ENCODE measurements around the gene SMAD7.

The SMAD7 gene

DNA sequence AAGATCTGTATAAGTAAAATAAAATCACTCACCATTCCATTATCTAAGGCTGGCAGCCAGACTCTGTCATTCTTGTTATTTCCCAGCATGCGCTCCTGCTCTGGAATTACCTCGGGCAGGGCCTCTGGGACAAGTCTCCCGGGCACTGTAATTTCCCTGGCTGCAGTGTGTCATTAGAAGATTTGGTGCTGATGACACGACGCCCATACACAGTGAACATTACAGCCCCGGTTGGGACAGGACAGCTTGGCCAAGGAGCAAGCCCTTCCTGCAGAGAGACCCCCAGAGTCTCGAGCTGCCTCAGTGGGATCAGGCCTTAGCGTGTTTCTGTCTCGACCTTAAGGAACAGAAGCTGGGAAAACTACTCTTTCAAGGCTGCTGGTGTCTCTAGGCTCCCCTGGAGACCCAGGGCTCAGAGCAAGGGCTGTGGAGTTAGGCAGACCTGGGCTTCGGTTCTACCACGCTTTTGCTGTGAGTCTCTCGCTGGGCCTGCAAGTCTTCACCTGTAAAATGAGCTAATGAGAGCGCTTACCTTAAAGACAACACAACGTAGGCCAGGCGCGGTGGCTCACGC, 39.7 kb downstream of the SMAD7 start:
- no peak for DNase-seq
- in situ Hi-C loops (cut with HindIII; ENCODE audit: low pct_ligation_motif_present, low pct_unique_long_range_greater_than_20kb, low sequenced_read_pairs): no loop called here

DNA sequence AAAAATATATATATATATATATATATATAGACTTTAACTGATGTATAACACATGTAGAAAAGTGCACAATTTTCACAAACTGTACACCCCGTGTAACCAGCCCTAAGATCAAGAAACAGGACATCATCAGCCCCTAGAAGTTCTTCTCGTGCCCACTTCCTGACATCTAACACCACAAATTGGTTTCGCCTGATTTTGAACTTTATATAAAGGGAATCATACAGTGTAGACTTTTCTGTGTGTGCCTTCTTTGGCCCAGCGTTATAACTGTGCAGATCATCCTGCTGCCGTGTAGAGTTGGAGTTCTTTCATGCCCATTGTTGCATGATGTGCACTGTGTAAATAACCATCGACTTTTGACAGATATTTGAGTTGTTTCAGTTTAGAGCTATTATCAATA, 41.0 kb downstream of the SMAD7 start:
- in situ Hi-C loops (cut with HindIII; ENCODE audit: low pct_ligation_motif_present, low pct_unique_long_range_greater_than_20kb, low sequenced_read_pairs): no loop called here
- no peak for DNase-seq

DNA sequence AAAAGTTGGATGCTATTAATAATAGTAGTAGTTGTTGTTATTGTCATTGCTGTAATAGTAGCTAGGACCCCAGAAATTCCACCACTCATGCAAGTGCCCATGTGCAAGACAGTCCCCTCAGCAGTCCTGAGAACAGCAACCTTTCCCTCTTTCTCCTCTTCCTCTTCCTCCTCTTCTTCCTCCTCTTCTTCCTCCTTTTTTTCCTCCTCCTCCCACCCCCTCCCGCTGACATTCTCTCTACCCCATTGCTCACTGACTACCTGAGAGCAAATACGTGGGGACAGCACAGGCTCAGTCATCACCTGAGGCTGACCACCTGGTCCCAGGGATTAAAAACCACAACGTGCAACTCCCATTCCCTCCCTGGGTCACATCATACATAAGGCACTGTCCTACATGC, 41.8 kb downstream of the SMAD7 start:
- DNase-seq: no peak
- in situ Hi-C loops (cut with HindIII; ENCODE audit: low pct_ligation_motif_present, low pct_unique_long_range_greater_than_20kb, low sequenced_read_pairs): no loop called here

DNA sequence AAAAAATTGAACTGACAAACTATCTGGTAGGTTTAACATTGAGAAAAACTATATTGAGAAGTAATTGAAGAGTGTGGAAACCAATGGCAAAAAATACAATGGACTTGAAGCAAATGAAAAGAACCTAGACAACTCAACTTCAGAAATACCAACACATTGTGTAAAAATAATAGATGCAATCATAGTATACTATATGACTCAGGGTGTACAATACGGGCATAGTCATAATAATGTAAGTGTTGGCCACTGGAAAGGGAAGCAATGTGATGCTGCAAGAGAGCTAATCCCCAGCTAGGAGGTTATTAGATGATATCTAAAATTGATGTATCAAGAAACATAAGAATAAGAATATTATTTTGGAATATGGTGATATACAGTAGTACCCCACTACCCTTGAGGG, 45.3 kb downstream of the SMAD7 start:
- DNase-seq: no peak
- in situ Hi-C loops (cut with HindIII; ENCODE audit: low pct_ligation_motif_present, low pct_unique_long_range_greater_than_20kb, low sequenced_read_pairs): no loop called here

DNA sequence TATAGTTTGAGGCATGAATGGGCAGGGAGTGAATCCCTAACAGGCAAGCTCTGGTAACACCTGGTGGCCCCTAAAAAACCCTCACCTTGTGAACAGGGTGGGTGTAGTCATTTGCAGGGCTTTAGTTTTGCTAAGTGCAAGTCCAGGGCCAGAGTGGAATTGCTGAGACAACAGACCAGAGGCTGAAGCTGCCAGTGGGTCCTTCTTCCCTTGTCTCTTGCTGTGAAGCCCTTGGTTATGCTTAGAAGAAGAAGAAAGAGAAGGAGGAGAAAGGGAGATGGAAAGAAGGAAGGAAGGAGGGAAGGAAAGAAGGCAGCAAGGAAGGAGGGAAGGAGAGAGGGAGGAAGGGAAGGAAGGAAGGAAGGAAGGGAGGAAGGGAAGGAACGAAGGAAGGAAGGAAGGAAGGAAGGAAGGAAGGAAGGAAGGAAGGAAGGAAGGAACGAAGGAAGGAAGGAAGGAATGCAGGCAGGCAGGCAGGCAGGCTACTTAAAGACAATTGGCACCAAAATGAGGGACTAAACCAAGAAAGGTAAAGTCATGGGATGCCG, 45.8 kb downstream of the SMAD7 start:
- no peak for DNase-seq
- in situ Hi-C loops (cut with HindIII; ENCODE audit: low pct_ligation_motif_present, low pct_unique_long_range_greater_than_20kb, low sequenced_read_pairs): no loop called here

DNA sequence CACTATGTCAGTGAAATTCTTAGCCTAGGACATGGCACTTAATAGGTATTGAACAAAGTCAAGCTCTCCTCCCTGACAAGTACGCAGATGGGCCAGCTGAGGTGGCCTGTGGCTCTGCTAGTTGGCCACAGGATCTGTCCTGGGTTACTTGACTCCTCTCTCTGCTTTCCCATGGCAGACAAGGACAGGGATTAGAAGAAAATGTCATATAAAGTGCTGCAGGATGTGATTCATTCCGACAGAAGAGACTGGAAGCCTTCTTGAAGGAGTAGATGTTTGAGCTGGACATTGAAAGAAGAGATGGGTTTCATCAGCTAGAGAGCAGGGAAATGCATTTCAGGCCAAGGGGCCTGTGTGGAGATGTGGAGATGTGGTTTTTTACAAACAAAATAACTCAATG, 46.7 kb downstream of the SMAD7 start:
- in situ Hi-C loops (cut with HindIII; ENCODE audit: low pct_ligation_motif_present, low pct_unique_long_range_greater_than_20kb, low sequenced_read_pairs): no loop called here
- DNase-seq: no peak

DNA sequence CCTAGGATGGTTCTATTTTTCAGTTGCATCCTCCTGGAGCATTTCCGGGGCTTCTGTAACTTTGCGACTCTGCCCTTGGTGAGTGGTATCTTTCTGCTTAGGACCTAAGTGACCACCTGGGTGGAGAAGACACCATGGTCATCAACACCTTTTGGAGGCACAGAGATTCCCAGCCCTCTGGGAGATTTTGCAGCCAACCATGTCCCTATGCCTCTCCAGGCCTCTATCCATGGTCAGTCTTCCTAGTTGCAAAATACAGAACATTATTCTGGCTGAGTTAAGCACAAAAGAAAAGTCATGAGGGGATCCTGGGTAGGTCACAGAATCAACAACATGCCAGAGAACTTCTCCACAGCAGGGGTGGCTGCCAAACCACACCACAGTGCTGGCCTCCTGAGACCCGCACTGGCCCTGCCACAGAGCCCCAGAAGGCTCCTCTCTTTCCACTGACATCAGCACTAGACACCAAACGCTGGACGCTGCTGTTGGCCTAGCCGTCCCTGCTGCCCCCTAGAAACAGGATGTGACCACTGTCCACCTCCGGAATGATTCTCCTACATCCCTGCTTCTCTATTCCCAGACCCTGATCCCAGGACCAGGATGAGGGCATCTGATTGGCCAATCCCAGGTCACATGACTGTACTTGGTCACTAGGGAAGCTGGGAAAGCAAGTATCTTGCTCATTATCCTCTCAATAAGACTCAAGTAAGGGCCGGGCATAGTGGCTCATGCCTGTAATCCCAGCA, 47.7 kb downstream of the SMAD7 start:
- in situ Hi-C loops (cut with HindIII; ENCODE audit: low pct_ligation_motif_present, low pct_unique_long_range_greater_than_20kb, low sequenced_read_pairs): no loop called here
- no peak for DNase-seq

DNA sequence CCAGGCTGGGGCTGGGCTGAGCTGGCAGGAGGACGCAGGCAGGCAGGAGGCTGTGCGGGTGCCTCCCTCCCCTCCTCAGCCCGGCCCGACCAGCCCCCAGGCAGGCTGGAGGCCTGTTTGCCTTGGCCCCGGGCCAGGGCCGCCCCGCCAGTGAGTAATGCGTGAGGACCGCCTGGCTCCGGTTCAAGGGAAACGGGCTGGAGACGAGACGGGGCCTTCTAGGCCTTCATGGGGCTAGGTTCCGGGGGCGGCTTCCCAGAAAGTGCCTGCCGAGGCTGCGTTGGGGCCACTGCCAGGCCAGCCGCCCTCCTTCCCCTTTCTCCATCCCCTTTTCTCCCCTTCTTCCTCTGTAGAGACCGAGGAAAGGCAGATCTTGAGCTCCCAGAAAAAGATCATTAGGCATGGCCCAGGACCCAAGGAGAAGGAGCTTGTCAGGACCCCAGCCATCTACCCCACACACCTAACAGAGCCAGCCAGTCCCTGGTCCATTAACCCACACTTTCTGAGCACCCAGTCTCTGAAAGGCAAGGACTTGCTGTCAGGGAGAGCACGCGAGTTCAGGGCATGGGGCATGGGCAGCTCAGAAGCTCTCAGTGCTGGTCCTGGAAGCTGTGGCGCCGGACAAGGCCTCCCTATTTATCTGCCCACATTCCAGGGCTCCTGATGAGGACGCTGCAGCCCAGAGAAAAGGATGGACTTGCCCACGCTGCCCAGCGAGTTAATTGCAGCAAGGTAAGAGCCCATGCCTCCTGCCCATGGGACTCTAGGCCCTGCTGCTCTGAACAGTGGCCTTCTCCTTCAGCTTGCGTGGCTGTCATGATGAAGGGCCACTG, 48.5 kb downstream of the SMAD7 start:
- peak; percentile 80 for DNase-seq
- in situ Hi-C loops (cut with HindIII; ENCODE audit: low pct_ligation_motif_present, low pct_unique_long_range_greater_than_20kb, low sequenced_read_pairs): no loop called here

DNA sequence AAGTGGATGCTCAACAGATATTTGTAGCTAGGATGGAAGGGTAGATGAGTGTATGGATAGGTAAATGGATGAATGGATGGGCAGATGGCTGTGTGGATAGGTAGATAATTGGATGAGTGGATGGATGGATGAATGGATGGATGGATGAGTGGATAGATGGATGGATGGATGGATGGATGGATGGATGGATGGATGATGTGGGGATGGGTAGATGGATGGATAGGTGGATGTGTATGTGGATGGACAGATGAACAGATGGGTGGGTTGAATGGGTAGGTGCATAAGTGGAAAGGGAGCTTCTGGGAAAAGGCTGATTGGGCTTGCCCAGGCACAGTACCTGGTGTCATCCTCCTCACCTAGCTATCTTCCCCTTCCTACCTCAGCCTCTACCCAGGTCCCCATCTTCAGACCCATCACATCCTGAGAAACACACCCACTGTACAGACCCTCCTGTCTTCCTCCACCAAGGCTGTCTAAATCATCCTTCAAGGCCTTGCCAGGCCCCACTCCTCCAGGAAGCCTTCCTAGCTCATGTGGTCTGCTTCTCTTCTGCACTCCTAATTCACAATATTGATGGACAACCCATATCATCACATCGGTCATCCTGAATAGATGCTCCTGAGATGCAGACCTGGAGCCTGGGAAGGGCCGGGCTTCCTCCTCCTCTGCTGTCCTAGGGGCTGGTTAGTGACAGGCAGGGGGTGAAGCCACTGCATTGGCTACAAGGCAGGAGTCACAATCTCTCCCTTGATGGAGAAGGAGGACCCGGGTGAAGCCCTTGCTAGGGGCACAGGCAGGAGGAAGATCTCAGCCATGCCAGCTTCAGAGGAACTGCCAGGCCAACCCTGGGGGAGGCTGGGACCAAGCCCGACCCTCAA, 49.4 kb downstream of the SMAD7 start:
- in situ Hi-C loops (cut with HindIII; ENCODE audit: low pct_ligation_motif_present, low pct_unique_long_range_greater_than_20kb, low sequenced_read_pairs): no loop called here
- no peak for DNase-seq

DNA sequence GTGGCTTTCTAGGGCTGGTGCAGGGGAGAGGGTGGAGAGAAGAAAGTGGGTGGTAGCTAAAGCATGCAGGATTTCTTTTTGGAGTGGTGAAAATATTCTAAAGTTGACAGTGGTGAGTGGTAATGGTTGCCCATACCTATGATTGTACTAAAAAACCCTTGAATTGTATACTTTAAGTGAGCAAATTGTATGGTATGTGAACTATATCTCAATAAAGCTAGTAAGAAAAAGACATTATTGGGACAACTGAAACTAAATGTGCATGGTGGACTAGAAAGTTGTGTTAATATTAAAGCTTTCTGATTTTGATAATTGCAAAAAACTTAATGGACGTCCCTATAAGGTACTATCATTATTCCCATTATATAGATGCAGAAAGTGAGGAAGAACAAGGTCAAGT, 50.3 kb downstream of the SMAD7 start:
- in situ Hi-C loops (cut with HindIII; ENCODE audit: low pct_ligation_motif_present, low pct_unique_long_range_greater_than_20kb, low sequenced_read_pairs): no loop called here
- DNase-seq: no peak

DNA sequence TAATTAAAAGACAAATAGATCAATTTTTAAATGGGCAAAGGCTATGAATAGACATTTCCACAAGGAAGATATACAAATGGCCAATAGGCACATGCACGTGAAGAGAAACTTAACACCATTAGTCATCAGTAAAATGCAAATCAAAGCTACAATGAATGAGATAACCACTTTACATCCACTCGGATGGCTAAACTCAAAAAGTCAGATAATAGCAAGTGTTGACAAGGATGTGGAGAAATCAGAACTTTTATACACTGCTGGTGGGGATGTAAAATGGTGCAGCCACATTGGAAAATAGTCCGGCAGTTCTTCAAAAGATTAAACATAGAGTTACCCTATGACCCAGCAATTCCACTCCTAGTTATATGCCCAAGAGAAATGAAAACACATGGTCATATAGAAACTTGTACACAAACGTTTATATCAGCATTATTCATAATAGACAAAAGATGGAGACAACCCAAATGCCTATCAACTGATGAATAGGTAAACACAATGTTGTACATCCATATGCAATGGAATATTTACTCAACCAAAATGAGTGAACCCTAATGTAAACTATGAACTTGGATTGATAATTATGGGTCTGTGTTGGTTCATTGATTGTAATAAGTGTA, 51.1 kb downstream of the SMAD7 start:
- no peak for DNase-seq
- in situ Hi-C loops (cut with HindIII; ENCODE audit: low pct_ligation_motif_present, low pct_unique_long_range_greater_than_20kb, low sequenced_read_pairs): no loop called here

DNA sequence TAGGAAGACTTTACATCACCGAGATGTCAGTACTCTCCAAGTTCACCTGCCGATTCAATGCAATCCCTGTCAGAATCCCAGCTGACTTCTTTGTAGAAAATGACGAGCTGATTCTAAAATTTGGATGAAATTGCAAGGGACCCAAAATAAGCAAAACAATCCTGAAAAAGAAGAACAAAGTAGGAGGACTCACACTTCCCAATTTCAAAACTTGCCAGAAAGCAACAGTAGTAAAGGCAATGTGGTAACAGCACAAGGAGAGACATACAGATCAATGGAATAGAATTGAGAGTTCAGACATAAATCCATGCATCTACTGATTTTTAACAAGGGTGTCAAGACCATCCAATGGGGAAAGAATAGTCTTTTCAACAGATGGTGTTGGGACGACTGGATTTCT, 52.2 kb downstream of the SMAD7 start:
- no peak for DNase-seq
- in situ Hi-C loops (cut with HindIII; ENCODE audit: low pct_ligation_motif_present, low pct_unique_long_range_greater_than_20kb, low sequenced_read_pairs): no loop called here

DNA sequence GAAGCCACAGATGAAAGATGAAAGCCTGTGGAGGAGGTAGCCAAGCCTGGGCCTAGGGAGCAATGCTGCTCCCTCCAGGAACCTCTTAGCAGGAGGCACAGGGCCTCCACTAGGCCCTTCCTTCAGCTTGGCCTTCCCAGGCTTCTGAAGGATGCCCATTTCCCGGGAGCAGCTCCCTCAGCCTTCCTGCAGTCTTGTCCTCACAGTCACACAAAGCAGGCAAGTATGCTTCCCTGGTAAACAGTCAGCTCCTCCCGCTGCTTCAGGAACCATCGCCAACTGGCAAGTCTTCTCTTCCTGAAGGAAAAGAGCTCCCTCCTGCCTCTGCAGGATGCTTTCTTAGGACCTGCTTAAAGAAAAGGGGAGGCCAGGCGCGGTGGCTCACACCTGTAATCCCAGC, 53.2 kb downstream of the SMAD7 start:
- in situ Hi-C loops (cut with HindIII; ENCODE audit: low pct_ligation_motif_present, low pct_unique_long_range_greater_than_20kb, low sequenced_read_pairs): no loop called here
- no peak for DNase-seq

DNA sequence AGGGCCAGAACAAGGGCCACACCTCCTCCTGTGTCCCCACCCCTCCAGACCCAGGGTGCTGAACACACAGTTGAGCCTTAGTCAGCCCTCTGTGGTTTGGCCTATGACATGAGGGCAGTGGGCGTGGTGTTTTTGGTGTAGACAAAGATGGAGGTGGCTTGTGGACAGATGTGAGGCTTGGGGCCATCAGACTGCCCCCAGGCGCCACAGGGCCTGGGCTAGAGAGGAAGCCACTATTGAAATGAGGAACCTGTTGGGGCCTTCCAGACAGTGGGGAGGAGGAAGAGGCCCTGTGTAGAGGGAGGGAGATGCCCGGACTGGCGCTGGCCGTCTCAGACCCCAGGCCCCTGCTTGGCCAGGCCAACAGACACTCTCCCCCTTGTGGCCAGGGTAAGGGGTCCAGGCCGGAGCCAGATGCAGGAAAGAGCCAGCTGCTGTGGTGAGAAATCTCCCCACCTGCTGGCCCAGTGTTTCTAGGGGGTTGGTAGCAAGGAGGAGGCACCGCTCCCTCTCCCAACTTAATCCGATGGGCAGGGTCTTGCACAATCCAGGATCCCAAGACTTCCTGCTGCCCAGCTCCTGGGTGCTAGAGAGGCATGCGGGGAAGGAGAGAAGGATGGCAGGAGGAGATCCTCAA, 53.8 kb downstream of the SMAD7 start:
- no peak for DNase-seq
- in situ Hi-C loops (cut with HindIII; ENCODE audit: low pct_ligation_motif_present, low pct_unique_long_range_greater_than_20kb, low sequenced_read_pairs): no loop called here

DNA sequence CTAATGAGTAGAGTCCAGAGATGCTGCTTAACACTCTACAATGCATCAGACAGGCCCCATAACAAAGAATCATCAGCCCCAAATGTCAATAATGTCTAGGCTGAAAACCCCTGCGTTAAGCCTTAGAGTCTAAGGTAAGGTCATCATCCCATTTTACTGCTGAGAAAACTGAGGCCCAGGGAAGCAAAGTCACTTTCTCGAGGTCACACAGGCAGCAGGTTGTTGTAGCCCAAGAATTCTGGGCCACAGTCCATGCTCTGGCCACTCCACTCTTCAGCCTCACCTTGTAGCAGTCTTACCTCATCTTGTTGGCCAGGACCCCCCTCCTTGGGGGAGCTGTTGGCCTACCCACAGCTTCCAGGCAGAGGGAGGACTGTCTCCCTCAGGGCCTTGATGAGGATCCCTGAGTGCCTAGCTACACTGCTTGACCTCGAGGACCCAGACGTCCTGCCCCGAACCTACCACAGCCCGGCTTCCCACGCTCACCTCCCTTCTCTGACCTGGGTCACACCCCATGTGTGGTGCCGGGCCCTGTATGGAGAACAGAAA, 54.4 kb downstream of the SMAD7 start:
- in situ Hi-C loops (cut with HindIII; ENCODE audit: low pct_ligation_motif_present, low pct_unique_long_range_greater_than_20kb, low sequenced_read_pairs): no loop called here
- DNase-seq: no peak

DNA sequence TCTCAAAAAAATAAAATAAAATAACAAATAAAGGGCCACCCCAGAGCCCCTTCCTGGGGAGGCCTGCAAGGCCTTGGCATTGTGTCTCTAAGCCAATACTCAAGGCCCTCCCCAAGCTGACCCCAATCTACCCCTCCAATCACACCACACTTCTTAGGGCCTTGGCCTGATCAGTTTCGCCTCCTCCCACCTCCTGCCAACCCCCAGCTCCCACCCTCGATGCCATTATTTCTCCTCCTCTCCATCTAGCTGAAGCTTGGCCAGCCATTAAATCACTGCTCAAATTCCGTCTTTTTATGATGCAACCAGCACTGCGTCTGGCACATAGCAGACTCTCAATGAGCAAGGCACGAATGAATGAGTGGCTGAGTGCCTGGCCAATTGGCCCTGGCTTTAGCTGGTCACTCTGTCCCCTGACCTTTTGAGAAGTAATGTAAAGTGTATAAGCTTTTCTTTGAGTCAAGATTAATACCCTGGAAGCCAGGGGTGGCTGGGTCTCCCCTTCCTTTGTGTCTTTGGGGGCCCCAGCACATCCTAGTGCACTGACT, 55.9 kb downstream of the SMAD7 start:
- in situ Hi-C loops (cut with HindIII; ENCODE audit: low pct_ligation_motif_present, low pct_unique_long_range_greater_than_20kb, low sequenced_read_pairs): no loop called here
- no peak for DNase-seq
